GM21447 (cell line): ENCODE measurements around the gene TCERG1L.

Source experiments
- ATAC-seq: cut with Tn5 transposase; IDR thresholded peaks from one replicate; pipeline ENCODE4 v1.9.1; 2021; ENCODE audit not compliant: unreplicated experiment

Gene TCERG1L

GRCh38 chr10:131131726-131132591, 179.6 kb downstream of the TCERG1L start:
- ATAC-seq: no peak

- ATAC-seq: no peak
Observed at GRCh38 chr10:131130025-131130424, 181.5 kb downstream of the TCERG1L start.

GRCh38 chr10:131129544-131129943, 182.0 kb downstream of the TCERG1L start:
- no peak for ATAC-seq

- ATAC-seq: no peak
Observed at GRCh38 chr10:131128731-131129130, 182.8 kb downstream of the TCERG1L start.

- no peak for ATAC-seq
Observed at GRCh38 chr10:131127610-131128009, 183.9 kb downstream of the TCERG1L start.

- ATAC-seq: no peak
Observed at GRCh38 chr10:131127138-131127589, 184.4 kb downstream of the TCERG1L start.

GRCh38 chr10:131126321-131127137, 185.0 kb downstream of the TCERG1L start:
- ATAC-seq: no peak

- ATAC-seq: no peak
Observed at GRCh38 chr10:131125511-131126225, 185.9 kb downstream of the TCERG1L start.

- ATAC-seq: no peak
Observed at GRCh38 chr10:131124945-131125344, 186.6 kb downstream of the TCERG1L start.

- no peak for ATAC-seq
Observed at GRCh38 chr10:131123496-131123895, 188.0 kb downstream of the TCERG1L start.

GRCh38 chr10:131121511-131122035, 189.9 kb downstream of the TCERG1L start:
- no peak for ATAC-seq

GRCh38 chr10:131119626-131120355, 191.7 kb downstream of the TCERG1L start:
- ATAC-seq: no peak

- ATAC-seq: no peak
Observed at GRCh38 chr10:131117416-131118212, 193.9 kb downstream of the TCERG1L start.

- no peak for ATAC-seq
Observed at GRCh38 chr10:131116991-131117375, 194.5 kb downstream of the TCERG1L start.

- no peak for ATAC-seq
Observed at GRCh38 chr10:131116216-131116990, 195.1 kb downstream of the TCERG1L start.

GRCh38 chr10:131115801-131116200, 195.7 kb downstream of the TCERG1L start:
- no peak for ATAC-seq

- ATAC-seq: no peak
Observed at GRCh38 chr10:131115321-131115720, 196.2 kb downstream of the TCERG1L start.

- ATAC-seq: no peak
Observed at GRCh38 chr10:131114846-131115245, 196.7 kb downstream of the TCERG1L start.
